Measurements from ENCODE around the gene DARS2.
"Not testable (repeated sequence)": the region's sequence is repeated elsewhere in the genome, so short reads cannot be mapped to it uniquely, and the experiment has no call there.

The DARS2 gene

GRCh38 chr1:173860065-173860464 lies 35.6 kb downstream of the DARS2 start:
- POLR2A ChIA-PET (ENCODE audit: low non-redundant PET) = no interaction called here
- no peak overlapping the region for H3K27ac ChIP-seq
- TF ChIP-seq CTCF (conservative IDR thresholded peaks at IDR 0.05; ENCODE audit: low read depth) = no peak
- no peak for DNase-seq (ENCODE audit: low spot score)
- CTCF ChIA-PET = no interaction called here

- no peak for TF ChIP-seq CTCF (conservative IDR thresholded peaks at IDR 0.05; ENCODE audit: low read depth)
- POLR2A ChIA-PET (ENCODE audit: low non-redundant PET) = no interaction called here
- CTCF ChIA-PET = no interaction called here
- peak overlapping the region; percentile 73 for H3K27ac ChIP-seq
- no peak for DNase-seq (ENCODE audit: low spot score)
Measured at GRCh38 chr1:173861731-173862145, 37.3 kb downstream of the DARS2 start.

- CTCF ChIA-PET = interaction anchor here (0.6 kb wide), 1 partner anchor 116 kb away, joined by 3 read pairs; no protein-coding TSS in a partner anchor
- peak overlapping the region; percentile 73 for H3K27ac ChIP-seq
- not testable (repeated sequence) for DNase-seq (ENCODE audit: low spot score)
- POLR2A ChIA-PET (ENCODE audit: low non-redundant PET) = interaction anchor here (0.7 kb wide), 1 partner anchor 21 kb away, joined by 3 read pairs; no protein-coding TSS in a partner anchor
Measured at GRCh38 chr1:173862146-173862768, 37.8 kb downstream of the DARS2 start.

GRCh38 chr1:173862769-173863223 lies 38.3 kb downstream of the DARS2 start:
- CTCF ChIA-PET = interaction anchor here (0.6 kb wide), 2 partner anchors 116 to 1121 kb away, joined by 3 read pairs; no protein-coding TSS in a partner anchor
- peak overlapping the region; percentile 73 for H3K27ac ChIP-seq
- POLR2A ChIA-PET (ENCODE audit: low non-redundant PET) = interaction anchor here (0.7 kb wide), 1 partner anchor 21 kb away, joined by 3 read pairs; no protein-coding TSS in a partner anchor
- TF ChIP-seq CTCF (conservative IDR thresholded peaks at IDR 0.05; ENCODE audit: low read depth) = no peak
- DNase-seq (ENCODE audit: low spot score) = peak; percentile 28

GRCh38 chr1:173863224-173864161 lies 39.0 kb downstream of the DARS2 start:
- CTCF ChIA-PET = interaction anchor here (0.6 kb wide), 2 partner anchors 117 to 1121 kb away, joined by 3 read pairs; no protein-coding TSS in a partner anchor
- POLR2A ChIA-PET (ENCODE audit: low non-redundant PET) = no interaction called here
- H3K27ac ChIP-seq = peak overlapping the region; percentile 73
- DNase-seq (ENCODE audit: low spot score) = no peak
- TF ChIP-seq CTCF (conservative IDR thresholded peaks at IDR 0.05; ENCODE audit: low read depth) = no peak

- H3K27ac ChIP-seq = peak overlapping the region; percentile 71
- no peak for DNase-seq (ENCODE audit: low spot score)
- ChIA-PET POLR2A (ENCODE audit: low non-redundant PET) (no interaction called here), CTCF (no interaction called here)
- no peak for TF ChIP-seq CTCF (conservative IDR thresholded peaks at IDR 0.05; ENCODE audit: low read depth)
Measured at GRCh38 chr1:173864179-173864867, 39.9 kb downstream of the DARS2 start.

Measured in RWPE1 (cell line).